HCT116 (cell line): ENCODE data around the gene PDP2. TPM values are rescaled to one million over a fixed set of nuclear protein-coding genes. Genes with fewer than 3 reads are reported as not detected.

Experiments
- ATAC-seq: fragments of 200-7000 bp; cut with Tn5 transposase; 2 replicates; pipeline ENCODE4 v1.9.1; 2020; ENCODE audit warnings: mild to moderate bottlenecking, moderate library complexity
- BruUV-seq: library from RNA; stranded (reverse); fragments of 400-500 nt; replicated peaks from 2 replicates; lab custom pipeline; 2021; lab: Mats Ljungman, UMichigan
- CTCF ChIA-PET: fragments of 300-600 bp; sonication (Branson Sonifier 250); formaldehyde crosslinking; loops from one replicate; lab custom pipeline; 2021; ENCODE audit warnings: antibody characterized with exemption; lab: Charles Lee
- POLR2A ChIA-PET: fragments of 300-600, 350-600 bp; sonication (Branson Sonifier 250); formaldehyde crosslinking; loops from one replicate; lab custom pipeline; 2021; ENCODE audit warnings: antibody characterized with exemption; lab: Charles Lee
- RAD21 ChIA-PET, 2 experiments: fragments of 300-600 bp; sonication (Branson Sonifier 250); formaldehyde crosslinking; loops; one replicate each; lab custom pipeline; 2023; ENCODE audit warnings: low total read pairs in 2 of 2; ENCODE audit not compliant: uncharacterized antibody in 2 of 2, unreplicated experiment in 2 of 2, low non-redundant PET in 1 of 2; lab: Charles Lee
- DNase-seq: peaks from one replicate; pipeline ENCODE4 v3.0.0-alpha.2; 2010; ENCODE audit warnings: low read depth, low spot score
- H2AFZ ChIP-seq: fragments of 200-600 bp; shearing (Covaris generic), sonication (generic); 2 replicates; pipeline ENCODE4 v1.6.1; 2017; ENCODE audit warnings: low read depth, mixed run types, mixed read lengths, antibody characterized with exemption, low read length; ENCODE audit not compliant: poor library complexity, severe bottlenecking
- H3K27ac ChIP-seq: 2 replicates; pipeline ENCODE4 v1.5.1; 2012; ENCODE audit warnings: low read depth, low read length
- H3K27me3 ChIP-seq: fragments of 200-600 bp; sonication (generic); 2 replicates; pipeline ENCODE4 v1.6.1; 2016; ENCODE audit warnings: mixed run types, low read length, mixed read lengths; ENCODE audit not compliant: insufficient read depth
- H3K36me3 ChIP-seq, 2 experiments: fragments of 200-500 bp in 1 of 2; fragments of 200-600 bp in 1 of 2; sonication (Bioruptor generic) in 1 of 2; sonication (generic) in 1 of 2; 2 replicates each; pipeline versions ENCODE4 v1.5.1 to v1.6.1; 2014 to 2016; ENCODE audit warnings: low read length in 2 of 2, inconsistent platforms in 1 of 2, mixed read lengths in 1 of 2, mixed run types in 1 of 2; ENCODE audit not compliant: insufficient read depth in 2 of 2, control insufficient read depth in 1 of 2
- H3K4me1 ChIP-seq, 2 experiments: fragments of 200-600 bp in 1 of 2; sonication (generic) in 1 of 2; 2 replicates each; pipeline versions ENCODE4 v1.5.1 to v1.6.1; 2012 to 2017; ENCODE audit warnings: low read length in 2 of 2, inconsistent platforms in 1 of 2, mild to moderate bottlenecking in 1 of 2, mixed read lengths in 1 of 2, mixed run types in 1 of 2, moderate library complexity in 1 of 2; ENCODE audit not compliant: insufficient read depth in 2 of 2, control insufficient read depth in 1 of 2
- H3K4me2 ChIP-seq: fragments of 200-600 bp; sonication (generic); 2 replicates; pipeline ENCODE4 v1.6.1; 2017; ENCODE audit warnings: mixed run types, low read length, mixed read lengths
- H3K4me3 ChIP-seq, 2 experiments: fragments of 200-600 bp in 1 of 2; sonication (generic) in 1 of 2; replicated peaks in 1 of 2; 2 replicates each; pipeline ENCODE4 v1.5.1; 2011 to 2016; ENCODE audit warnings: low read length in 2 of 2, control low read depth in 1 of 2, low read depth in 1 of 2, mild to moderate bottlenecking in 1 of 2, mixed read lengths in 1 of 2, mixed run types in 1 of 2
- H3K79me2 ChIP-seq: fragments of 200-600 bp; sonication (generic); 2 replicates; pipeline ENCODE4 v1.6.1; 2017; ENCODE audit warnings: mild to moderate bottlenecking, mixed run types, low read length, moderate library complexity, mixed read lengths; ENCODE audit not compliant: insufficient read depth
- H3K9ac ChIP-seq: fragments of 200-600 bp; sonication (generic); 2 replicates; pipeline ENCODE4 v1.6.1; 2016; ENCODE audit warnings: low read length, mixed read lengths
- H3K9me2 ChIP-seq: fragments of 200-600 bp; sonication (generic), shearing (Covaris generic); 2 replicates; pipeline ENCODE4 v1.6.1; 2017; ENCODE audit warnings: mixed run types, mild to moderate bottlenecking, moderate library complexity; ENCODE audit not compliant: insufficient read depth
- H3K9me3 ChIP-seq, 2 experiments: fragments of 200-500 bp in 1 of 2; fragments of 200-600 bp in 1 of 2; sonication (Bioruptor generic) in 1 of 2; sonication (generic) in 1 of 2; 2 replicates each; pipeline ENCODE4 v1.6.1; 2014 to 2017; ENCODE audit warnings: low read length in 2 of 2, mixed read lengths in 2 of 2, inconsistent platforms in 1 of 2, low read depth in 1 of 2, mild to moderate bottlenecking in 1 of 2, mixed run types in 1 of 2, moderate library complexity in 1 of 2; ENCODE audit not compliant: control insufficient read depth in 1 of 2, insufficient read depth in 1 of 2
- H4K20me1 ChIP-seq: fragments of 200-600 bp; sonication (generic), shearing (Covaris generic); 2 replicates; pipeline ENCODE4 v1.6.1; 2017; ENCODE audit warnings: mixed run types, mild to moderate bottlenecking, moderate library complexity; ENCODE audit not compliant: insufficient read depth
- CBX3 ChIP-seq: IDR thresholded peaks from 2 replicates; pipeline ENCODE4 v1.6.1; 2012; ENCODE audit warnings: low read depth
- CEBPB ChIP-seq: IDR thresholded peaks from 2 replicates; pipeline ENCODE4 v1.6.1; 2012; ENCODE audit warnings: low read depth
- EGR1 ChIP-seq: IDR thresholded peaks from 2 replicates; pipeline ENCODE4 v1.6.1; 2012; ENCODE audit warnings: low read depth
- ELF1 ChIP-seq: IDR thresholded peaks from 2 replicates; pipeline ENCODE4 v1.6.1; 2012; ENCODE audit warnings: low read depth, borderline replicate concordance
- EZH2 ChIP-seq: fragments of 200-600 bp; sonication (generic); IDR thresholded peaks from 2 replicates; pipeline ENCODE4 v1.6.1; 2017; ENCODE audit warnings: antibody characterized with exemption, mixed run types
- EZH2phosphoT487 ChIP-seq: fragments of 200-600 bp; IDR thresholded peaks from 2 replicates; pipeline ENCODE4 v1.6.1; 2018; ENCODE audit warnings: antibody characterized with exemption, borderline replicate concordance
- FOSL1 ChIP-seq: IDR thresholded peaks from 2 replicates; pipeline ENCODE4 v1.6.1; 2012; ENCODE audit warnings: low read depth
- JUND ChIP-seq: IDR thresholded peaks from 2 replicates; pipeline ENCODE4 v1.6.1; 2012
- POLR2A ChIP-seq: IDR thresholded peaks from 2 replicates; pipeline ENCODE4 v1.7.0; 2011; ENCODE audit warnings: borderline replicate concordance; ENCODE audit not compliant: insufficient read depth, insufficient read length; ENCODE audit errors: extremely low read depth
- POLR2AphosphoS5 ChIP-seq: IDR thresholded peaks from 2 replicates; pipeline ENCODE4 v1.6.1; 2011; ENCODE audit warnings: mild to moderate bottlenecking, low read depth, low read length, moderate library complexity
- RAD21 ChIP-seq: IDR thresholded peaks from 2 replicates; pipeline ENCODE4 v1.6.1; 2012; ENCODE audit warnings: low read depth, mild to moderate bottlenecking
- SIN3A ChIP-seq: IDR thresholded peaks from 2 replicates; pipeline ENCODE4 v1.6.1; 2012; ENCODE audit warnings: low read depth
- SP1 ChIP-seq: IDR thresholded peaks from 2 replicates; pipeline ENCODE4 v1.6.1; 2012; ENCODE audit warnings: low read depth
- SRF ChIP-seq: IDR thresholded peaks from 2 replicates; pipeline ENCODE4 v1.6.1; 2012; ENCODE audit warnings: low read depth
- TCF7L2 ChIP-seq: IDR thresholded peaks from 2 replicates; pipeline ENCODE4 v1.7.0; 2011; ENCODE audit warnings: borderline replicate concordance, inconsistent platforms; ENCODE audit not compliant: insufficient read depth, insufficient read length; ENCODE audit errors: extremely low read depth
- YY1 ChIP-seq: IDR thresholded peaks from 2 replicates; pipeline ENCODE4 v1.6.1; 2011; ENCODE audit warnings: low read length, low read depth, moderate library complexity, mild to moderate bottlenecking; ENCODE audit not compliant: insufficient replicate concordance; ENCODE audit errors: extremely low read depth
- ZFX ChIP-seq: fragments of 450-650 bp; IDR thresholded peaks from 2 replicates; pipeline ENCODE4 v1.6.1; 2017
- ZNF274 ChIP-seq: fragments of 200-500 bp; sonication (Bioruptor generic); IDR thresholded peaks from 2 replicates; pipeline ENCODE4 v1.6.1; 2014; ENCODE audit warnings: mild to moderate bottlenecking, low read depth, low read length, inconsistent platforms
- intact Hi-C: fragments of 100-400 bp; cut with micrococcal nuclease; formaldehyde crosslinking; loops from 2 replicates; pipeline ENCODE4 v1.10.0; 2022
- total RNA-seq: library from RNA; stranded (reverse); gene quantifications from one replicate; pipeline ENCODE4 v1.2.1, GENCODE V29; 2021; ENCODE audit not compliant: unreplicated experiment
- TF ChIP-seq, protein P1 (sequence below): IDR thresholded peaks from 2 replicates; pipeline ENCODE4 v1.6.1; 2012; ENCODE audit warnings: low read depth
- TF ChIP-seq, protein P2 (sequence below): IDR thresholded peaks from 2 replicates; pipeline ENCODE4 v1.6.1; 2012
- TF ChIP-seq, protein P3 (sequence below), 3 experiments: fragments of 200-600 bp in 1 of 3; sonication (generic) in 1 of 3; IDR thresholded peaks in 2 of 3; conservative IDR thresholded peaks in 1 of 3; 2 replicates each; pipeline ENCODE4 v1.5.1; 2012 to 2017; ENCODE audit warnings: low read depth in 2 of 3, low read length in 2 of 3, antibody characterized with exemption in 1 of 3, borderline replicate concordance in 1 of 3, control low read depth in 1 of 3, mild to moderate bottlenecking in 1 of 3, mixed read lengths in 1 of 3, mixed run types in 1 of 3, moderate library complexity in 1 of 3; ENCODE audit not compliant: insufficient read depth in 1 of 3

PDP2 gene
- total RNA-seq, 1 experiment from 2014 or later, result 19.9 TPM

DNA sequence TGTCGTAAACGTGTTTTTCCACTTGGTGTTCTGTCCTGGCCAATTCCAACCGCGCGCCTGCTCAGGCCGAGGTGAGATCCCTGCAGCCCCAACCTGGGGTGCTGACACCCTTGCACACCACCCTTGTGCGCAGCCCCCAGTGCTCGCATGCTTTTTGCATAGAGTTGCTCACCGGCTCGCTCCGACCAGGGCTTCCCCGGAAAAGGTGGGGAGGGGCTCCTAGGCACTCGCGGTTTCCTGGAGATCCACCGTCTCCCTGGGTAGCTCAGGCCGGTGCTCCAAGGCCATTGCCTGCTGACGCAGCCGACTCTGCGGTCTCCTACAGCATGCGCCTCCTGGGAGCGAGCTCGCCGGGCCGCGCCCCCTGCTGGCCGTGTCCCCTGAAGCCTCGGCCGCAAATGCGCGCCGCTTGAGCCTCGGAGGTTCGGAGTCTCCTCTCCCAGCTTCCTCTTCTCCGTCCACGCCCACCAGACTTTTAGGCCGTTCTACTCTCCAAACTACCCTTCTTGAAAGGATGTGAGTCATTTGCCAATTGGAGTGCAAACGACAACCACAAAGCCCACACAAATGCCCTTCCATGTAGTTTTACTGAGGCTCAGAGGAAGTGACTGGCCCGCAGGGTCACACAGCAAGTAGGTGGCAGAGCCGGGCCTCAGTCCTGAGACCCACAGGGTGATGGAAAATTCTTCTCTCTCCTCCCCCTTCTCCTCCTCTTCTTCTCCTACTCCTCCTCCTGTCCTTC, 7.2 kb upstream of the PDP2 start:
- Histone ChIP-seq H3K4me2 (peak overlapping the region; percentile 87), H3K27ac (peak overlapping the region; percentile 65), H3K27me3 (no peaks in the 10 kb centered on the region), H3K9me3 (no peaks in the 10 kb centered on the region), H3K9ac (peak overlapping the region; percentile 59), H2AFZ (peak overlapping the region; percentile 28), H3K79me2 (no peaks in the 10 kb centered on the region), H3K9me2 (no peaks in the 10 kb centered on the region), H3K36me3 (no peaks in the 10 kb centered on the region), H4K20me1 (no peaks in the 10 kb centered on the region), H3K4me1 (peaks cover 12 to 27% of the 10 kb centered on the region in 2 experiments), H3K4me3 (peak overlapping the region; percentile 42 to 57)
- intact Hi-C loops, result loop anchor here (2.0 to 5.0 kb wide), 2 partner anchors 311 to 466 kb away; no protein-coding TSS in a partner anchor
- RAD21 ChIA-PET, result interaction anchor here (0.5 to 1.6 kb wide), 6 partner anchors 24 to 466 kb away, joined by 3 to 6 read pairs (median 3); partner anchors contain the start of gene NAE1 (in 1 of the 2)
- CTCF ChIA-PET, result interaction anchor here (0.6 to 2.6 kb wide), 18 partner anchors 9 to 467 kb away, joined by 3 to 19 read pairs (median 4); partner anchors contain the start of genes CES3 and NAE1
- POLR2A ChIA-PET, result interaction anchor here (0.6 to 1.6 kb wide), 6 partner anchors 8 to 466 kb away, joined by 3 to 5 read pairs (median 4); partner anchors contain the start of gene NAE1
- no TSS peak for BruUV-seq
- ATAC-seq, result peak; percentile 95
- peak; percentile 89 for DNase-seq
- TF ChIP-seq, protein P1, sequence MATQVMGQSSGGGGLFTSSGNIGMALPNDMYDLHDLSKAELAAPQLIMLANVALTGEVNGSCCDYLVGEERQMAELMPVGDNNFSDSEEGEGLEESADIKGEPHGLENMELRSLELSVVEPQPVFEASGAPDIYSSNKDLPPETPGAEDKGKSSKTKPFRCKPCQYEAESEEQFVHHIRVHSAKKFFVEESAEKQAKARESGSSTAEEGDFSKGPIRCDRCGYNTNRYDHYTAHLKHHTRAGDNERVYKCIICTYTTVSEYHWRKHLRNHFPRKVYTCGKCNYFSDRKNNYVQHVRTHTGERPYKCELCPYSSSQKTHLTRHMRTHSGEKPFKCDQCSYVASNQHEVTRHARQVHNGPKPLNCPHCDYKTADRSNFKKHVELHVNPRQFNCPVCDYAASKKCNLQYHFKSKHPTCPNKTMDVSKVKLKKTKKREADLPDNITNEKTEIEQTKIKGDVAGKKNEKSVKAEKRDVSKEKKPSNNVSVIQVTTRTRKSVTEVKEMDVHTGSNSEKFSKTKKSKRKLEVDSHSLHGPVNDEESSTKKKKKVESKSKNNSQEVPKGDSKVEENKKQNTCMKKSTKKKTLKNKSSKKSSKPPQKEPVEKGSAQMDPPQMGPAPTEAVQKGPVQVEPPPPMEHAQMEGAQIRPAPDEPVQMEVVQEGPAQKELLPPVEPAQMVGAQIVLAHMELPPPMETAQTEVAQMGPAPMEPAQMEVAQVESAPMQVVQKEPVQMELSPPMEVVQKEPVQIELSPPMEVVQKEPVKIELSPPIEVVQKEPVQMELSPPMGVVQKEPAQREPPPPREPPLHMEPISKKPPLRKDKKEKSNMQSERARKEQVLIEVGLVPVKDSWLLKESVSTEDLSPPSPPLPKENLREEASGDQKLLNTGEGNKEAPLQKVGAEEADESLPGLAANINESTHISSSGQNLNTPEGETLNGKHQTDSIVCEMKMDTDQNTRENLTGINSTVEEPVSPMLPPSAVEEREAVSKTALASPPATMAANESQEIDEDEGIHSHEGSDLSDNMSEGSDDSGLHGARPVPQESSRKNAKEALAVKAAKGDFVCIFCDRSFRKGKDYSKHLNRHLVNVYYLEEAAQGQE, result no peak
- TF ChIP-seq ZFX (peak; percentile 41; the same call in 1 of the 2 replicates), EZH2phosphoT487 (no peak), CBX3 (peak; percentile 4; the same call in 1 of the 2 replicates), EZH2 (no peak), TCF7L2 (peak; percentile 43), EGR1 (0 out of 2 replicates have a peak, but pooled peaks have one; percentile 42), POLR2AphosphoS5 (peak; percentile 67), ZNF274 (no peak), RAD21 (no peak), CEBPB (no peak), POLR2A (no peak), FOSL1 (no peak), SP1 (peak; percentile 35), SRF (no peak), ELF1 (no peak), YY1 (peak; percentile 38), SIN3A (no peak), JUND (no peak)
- TF ChIP-seq, protein P2, sequence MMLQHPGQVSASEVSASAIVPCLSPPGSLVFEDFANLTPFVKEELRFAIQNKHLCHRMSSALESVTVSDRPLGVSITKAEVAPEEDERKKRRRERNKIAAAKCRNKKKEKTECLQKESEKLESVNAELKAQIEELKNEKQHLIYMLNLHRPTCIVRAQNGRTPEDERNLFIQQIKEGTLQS, result no peak
- TF ChIP-seq, protein P3, sequence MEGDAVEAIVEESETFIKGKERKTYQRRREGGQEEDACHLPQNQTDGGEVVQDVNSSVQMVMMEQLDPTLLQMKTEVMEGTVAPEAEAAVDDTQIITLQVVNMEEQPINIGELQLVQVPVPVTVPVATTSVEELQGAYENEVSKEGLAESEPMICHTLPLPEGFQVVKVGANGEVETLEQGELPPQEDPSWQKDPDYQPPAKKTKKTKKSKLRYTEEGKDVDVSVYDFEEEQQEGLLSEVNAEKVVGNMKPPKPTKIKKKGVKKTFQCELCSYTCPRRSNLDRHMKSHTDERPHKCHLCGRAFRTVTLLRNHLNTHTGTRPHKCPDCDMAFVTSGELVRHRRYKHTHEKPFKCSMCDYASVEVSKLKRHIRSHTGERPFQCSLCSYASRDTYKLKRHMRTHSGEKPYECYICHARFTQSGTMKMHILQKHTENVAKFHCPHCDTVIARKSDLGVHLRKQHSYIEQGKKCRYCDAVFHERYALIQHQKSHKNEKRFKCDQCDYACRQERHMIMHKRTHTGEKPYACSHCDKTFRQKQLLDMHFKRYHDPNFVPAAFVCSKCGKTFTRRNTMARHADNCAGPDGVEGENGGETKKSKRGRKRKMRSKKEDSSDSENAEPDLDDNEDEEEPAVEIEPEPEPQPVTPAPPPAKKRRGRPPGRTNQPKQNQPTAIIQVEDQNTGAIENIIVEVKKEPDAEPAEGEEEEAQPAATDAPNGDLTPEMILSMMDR (IDR thresholded peaks at IDR 0.05 in 2 of 3, conservative IDR thresholded peaks at IDR 0.05 in 1 of 3; ENCODE audit: borderline replicate concordance in 1 of 3, insufficient read depth in 1 of 3, low read depth in 2 of 3, low read length in 2 of 3), result peak; percentile 74 to 95 (median 91)
